A673 (cell line): ENCODE measurements around the gene CTIF. TPM values are rescaled to one million over a fixed set of nuclear protein-coding genes. Genes with fewer than 3 reads are reported as not detected.

ENCODE experiments used
- BruUV-seq: library from RNA; stranded (reverse); fragments of 400-500 nt; replicated peaks from 2 replicates; lab custom pipeline; 2021; lab: Mats Ljungman, UMichigan
- CTCF ChIA-PET: fragments of 300-600 bp; sonication (Branson Sonifier 250); formaldehyde crosslinking; loops from one replicate; lab custom pipeline; 2022; ENCODE audit warnings: antibody characterized with exemption; lab: Charles Lee
- POLR2A ChIA-PET: fragments of 300-600 bp; sonication (Branson Sonifier 250); formaldehyde crosslinking; loops from one replicate; lab custom pipeline; 2022; ENCODE audit warnings: antibody characterized with exemption; ENCODE audit not compliant: low non-redundant PET; lab: Charles Lee
- DNase-seq: peaks from one replicate; pipeline ENCODE4 v3.0.0-alpha.2; 2015; ENCODE audit warnings: low spot score
- H3K27ac ChIP-seq: fragments of 200-600 bp; sonication (generic); 2 replicates; pipeline ENCODE4 v1.5.1; 2016; ENCODE audit warnings: mixed run types, low read depth, mild to moderate bottlenecking, mixed read lengths, antibody characterized with exemption, low read length; ENCODE audit not compliant: poor library complexity, severe bottlenecking
- H3K27me3 ChIP-seq: fragments of 200-600 bp; sonication (generic); replicated peaks from 2 replicates; pipeline ENCODE4 v1.6.1; 2017; ENCODE audit warnings: mixed run types, low read depth, mild to moderate bottlenecking, mixed read lengths, antibody characterized with exemption, low read length; ENCODE audit not compliant: insufficient read depth, poor library complexity
- H3K36me3 ChIP-seq: fragments of 200-600 bp; sonication (generic); 2 replicates; pipeline ENCODE4 v1.6.1; 2016; ENCODE audit warnings: mixed run types, mild to moderate bottlenecking, mixed read lengths, antibody characterized with exemption, low read length; ENCODE audit not compliant: insufficient read depth, poor library complexity, severe bottlenecking
- H3K4me1 ChIP-seq: fragments of 200-600 bp; sonication (generic); 2 replicates; pipeline ENCODE4 v1.6.1; 2017; ENCODE audit warnings: mixed run types, mild to moderate bottlenecking, mixed read lengths, antibody characterized with exemption, low read length; ENCODE audit not compliant: insufficient read depth, poor library complexity, severe bottlenecking
- H3K4me3 ChIP-seq: fragments of 200-600 bp; sonication (generic); 2 replicates; pipeline ENCODE4 v1.5.1; 2016; ENCODE audit warnings: low read depth, mixed run types, mild to moderate bottlenecking, mixed read lengths, low read length; ENCODE audit not compliant: poor library complexity, severe bottlenecking
- H3K9me3 ChIP-seq: fragments of 200-600 bp; sonication (generic); 2 replicates; pipeline ENCODE4 v1.6.1; 2016; ENCODE audit warnings: mixed run types, low read depth, mild to moderate bottlenecking, mixed read lengths, antibody characterized with exemption, low read length; ENCODE audit not compliant: poor library complexity, severe bottlenecking
- CTCF ChIP-seq: fragments of 300-800, 200-600 bp; sonication (generic); conservative IDR thresholded peaks from 2 replicates; pipeline ENCODE4 v1.5.1; 2017; ENCODE audit warnings: low read depth, mild to moderate bottlenecking, antibody characterized with exemption, low read length, moderate library complexity, mixed read lengths
- EZH2 ChIP-seq: fragments of 200-600 bp; sonication (generic); IDR thresholded peaks from 2 replicates; pipeline ENCODE4 v1.6.1; 2017; ENCODE audit warnings: borderline replicate concordance, low read depth, mild to moderate bottlenecking, mixed read lengths, antibody characterized with exemption, low read length; ENCODE audit not compliant: poor library complexity, severe bottlenecking
- intact Hi-C: fragments of 100-400 bp; cut with micrococcal nuclease; formaldehyde crosslinking; loops from one replicate; pipeline ENCODE4 v1.10.0; 2022; ENCODE audit not compliant: unreplicated experiment
- total RNA-seq: library from RNA; stranded (reverse); gene quantifications from 2 replicates; pipeline ENCODE4 v1.2.3, GENCODE V29; 2021

Gene CTIF
- total RNA-seq, 1 experiment from 2014 or later: 23.5 TPM

- DNase-seq: no peak
- Histone ChIP-seq H3K4me3 (no peak overlapping the region), H3K36me3 (no peaks in the 10 kb centered on the region), H3K27me3 (no peaks in the 10 kb centered on the region), H3K27ac (no peak overlapping the region), H3K4me1 (no peaks in the 10 kb centered on the region), H3K9me3 (no peaks in the 10 kb centered on the region)
- BruUV-seq: no TSS peak
- intact Hi-C loops: no loop called here
- POLR2A ChIA-PET: no interaction called here
- CTCF ChIA-PET: no interaction called here
- TF ChIP-seq EZH2 (no peak), CTCF (no peak)
These were observed 351.3 kb downstream of the CTIF start for GRCh38 chr18:48889981-48890762.

DNA sequence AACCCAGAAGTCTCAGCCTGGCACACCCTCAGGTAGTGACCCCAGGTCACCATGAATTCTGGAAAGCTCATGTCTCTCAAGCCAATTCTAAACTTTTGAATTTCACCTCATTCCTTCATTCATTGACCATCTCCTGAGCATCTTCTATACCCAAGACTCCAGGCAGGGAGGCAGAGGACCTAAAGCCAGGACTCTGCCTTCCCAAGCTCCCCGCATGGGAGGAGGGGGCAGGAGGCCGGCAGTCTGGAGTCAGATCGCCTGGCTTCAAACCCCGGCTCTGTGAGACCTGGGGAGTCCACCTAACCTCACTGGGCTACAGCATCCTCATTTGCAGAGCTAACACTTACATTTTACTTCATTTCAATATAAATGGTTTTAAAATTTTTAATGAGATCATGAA lies 352.9 kb downstream of the CTIF start:
- TF ChIP-seq CTCF: no peak
- Histone ChIP-seq H3K4me3 (no peak overlapping the region), H3K4me1 (no peaks in the 10 kb centered on the region), H3K9me3 (no peaks in the 10 kb centered on the region), H3K27me3 (no peaks in the 10 kb centered on the region), H3K36me3 (no peaks in the 10 kb centered on the region), H3K27ac (no peak overlapping the region)
- ChIA-PET CTCF (no interaction called here), POLR2A (no interaction called here)
- no peak for DNase-seq
- no TSS peak for BruUV-seq
- intact Hi-C loops: no loop called here

GRCh38 chr18:48892146-48892855 lies 353.5 kb downstream of the CTIF start:
- H3K36me3 ChIP-seq: no peaks in the 10 kb centered on the region
- no peaks in the 10 kb centered on the region for H3K4me1 ChIP-seq
- POLR2A ChIA-PET: no interaction called here
- no peak overlapping the region for H3K4me3 ChIP-seq
- no peaks in the 10 kb centered on the region for H3K9me3 ChIP-seq
- H3K27me3 ChIP-seq: no peaks in the 10 kb centered on the region
- TF ChIP-seq EZH2 (no peak), CTCF (no peak)
- H3K27ac ChIP-seq: no peak overlapping the region
- BruUV-seq: no TSS peak
- CTCF ChIA-PET: no interaction called here
- intact Hi-C loops: no loop called here
- no peak for DNase-seq
